Epithelial cell of proximal tubule (primary cell): ENCODE measurements around the gene RALGPS1. TPM values are rescaled to one million over a fixed set of nuclear protein-coding genes. Genes with fewer than 3 reads are reported as not detected.

Experiments
- DNase-seq: peaks from one replicate; pipeline ENCODE4 v3.0.0-alpha.2; 2011; ENCODE audit warnings: low read depth
- H3K4me3 ChIP-seq: 2 replicates; pipeline ENCODE4 v1.5.1; 2011; ENCODE audit warnings: low read depth, mild to moderate bottlenecking, low read length
- CTCF ChIP-seq: conservative IDR thresholded peaks from 2 replicates; pipeline ENCODE4 v1.5.1; 2012; ENCODE audit warnings: low read depth, mild to moderate bottlenecking, low read length
- total RNA-seq: library from RNA; depleted of rRNA; stranded (reverse); fragments of >200 nt; gene quantifications from 2 replicates; pipeline ENCODE4 v1.2.3, GENCODE V29; 2015

The RALGPS1 gene
- total RNA-seq, 1 donor from 2014 or later: 4.0 TPM

- no peak overlapping the region for H3K4me3 ChIP-seq
- TF ChIP-seq CTCF: no peak
- DNase-seq: no peak
Observed at GRCh38 chr9:127035948-127036347, 121.4 kb downstream of the RALGPS1 start.

- TF ChIP-seq CTCF: no peak
- H3K4me3 ChIP-seq: no peak overlapping the region
- DNase-seq: no peak
Observed at GRCh38 chr9:127036437-127036836, 121.9 kb downstream of the RALGPS1 start.

GRCh38 chr9:127038531-127038930, 123.9 kb downstream of the RALGPS1 start:
- no peak for DNase-seq
- H3K4me3 ChIP-seq: no peak overlapping the region
- no peak for TF ChIP-seq CTCF

- no peak for DNase-seq
- TF ChIP-seq CTCF: no peak
- no peak overlapping the region for H3K4me3 ChIP-seq
Observed at GRCh38 chr9:127039492-127039891, 124.9 kb downstream of the RALGPS1 start.

- no peak for DNase-seq
- TF ChIP-seq CTCF: no peak
- H3K4me3 ChIP-seq: no peak overlapping the region
Observed at GRCh38 chr9:127045148-127045547, 130.6 kb downstream of the RALGPS1 start.

GRCh38 chr9:127047971-127048370, 133.4 kb downstream of the RALGPS1 start:
- no peak for DNase-seq
- no peak for TF ChIP-seq CTCF
- H3K4me3 ChIP-seq: no peak overlapping the region

- peak; percentile 38 for TF ChIP-seq CTCF
- peak; percentile 62 for DNase-seq
- H3K4me3 ChIP-seq: no peak overlapping the region
Observed at GRCh38 chr9:127049044-127049443, 134.5 kb downstream of the RALGPS1 start.
